Neural cell (in vitro differentiated cells): ENCODE data around the gene OTOR. TPM values are rescaled to one million over a fixed set of nuclear protein-coding genes. Genes with fewer than 3 reads are reported as not detected.

Experiments used
- H2AFZ ChIP-seq: fragments of 200-600, 300-800 bp; sonication (generic), shearing (Covaris generic); 2 replicates; pipeline ENCODE4 v1.6.0; 2014; ENCODE audit warnings: low read depth, mild to moderate bottlenecking, antibody characterized with exemption, low read length, moderate library complexity
- H3F3A ChIP-seq: fragments of 200-600 bp; shearing (Covaris generic); 2 replicates; pipeline ENCODE4 v1.6.1; 2016; ENCODE audit warnings: mild to moderate bottlenecking, moderate library complexity, mixed read lengths, antibody characterized with exemption, low read length; ENCODE audit not compliant: insufficient read depth, poor library complexity, severe bottlenecking
- H3K27ac ChIP-seq: fragments of 200-600, 300-800 bp; sonication (generic), shearing (Covaris generic); 2 replicates; pipeline ENCODE4 v1.5.1; 2014; ENCODE audit warnings: mild to moderate bottlenecking, low read length, moderate library complexity
- H3K27me3 ChIP-seq: fragments of 300-800, 200-600 bp; sonication (generic), shearing (Covaris generic); 2 replicates; pipeline ENCODE4 v1.6.0; 2014; ENCODE audit warnings: mild to moderate bottlenecking, low read depth, low read length, moderate library complexity; ENCODE audit not compliant: insufficient read depth
- H3K36me3 ChIP-seq: fragments of 300-800, 200-600 bp; sonication (generic), shearing (Covaris generic); 2 replicates; pipeline ENCODE4 v1.5.1; 2014; ENCODE audit warnings: mild to moderate bottlenecking, antibody characterized with exemption, low read length, moderate library complexity; ENCODE audit not compliant: insufficient read depth
- H3K4me2 ChIP-seq: fragments of 300-800, 200-600 bp; sonication (generic), shearing (Covaris generic); 2 replicates; pipeline ENCODE4 v1.6.0; 2014; ENCODE audit warnings: mild to moderate bottlenecking, low read length
- H3K4me3 ChIP-seq: fragments of 300-800, 200-600 bp; sonication (generic), shearing (Covaris generic); 2 replicates; pipeline ENCODE4 v1.5.1; 2014; ENCODE audit warnings: mild to moderate bottlenecking, low read length, moderate library complexity
- H3K79me2 ChIP-seq: fragments of 200-600 bp; shearing (Covaris generic); replicated peaks from 2 replicates; pipeline ENCODE4 v1.6.0; 2014; ENCODE audit warnings: mild to moderate bottlenecking, low read length, moderate library complexity; ENCODE audit not compliant: insufficient read depth
- H3K9ac ChIP-seq: fragments of 300-800, 200-600 bp; sonication (generic), shearing (Covaris generic); 2 replicates; pipeline ENCODE4 v1.6.1; 2016; ENCODE audit warnings: mild to moderate bottlenecking, low read length, mixed read lengths
- H3K9me2 ChIP-seq: fragments of 200-600 bp; shearing (Covaris generic); 2 replicates; pipeline ENCODE4 v1.6.1; 2016; ENCODE audit warnings: mild to moderate bottlenecking, low read length, mixed read lengths; ENCODE audit not compliant: insufficient read depth
- H3K9me3 ChIP-seq: fragments of 200-600, 300-800 bp; sonication (generic), shearing (Covaris generic); 2 replicates; pipeline ENCODE4 v1.6.1; 2016; ENCODE audit warnings: mild to moderate bottlenecking, mixed run types, low read length, moderate library complexity, mixed read lengths
- H4K20me1 ChIP-seq: fragments of 200-600 bp; shearing (Covaris generic); 2 replicates; pipeline ENCODE4 v1.6.1; 2016; ENCODE audit warnings: mild to moderate bottlenecking, mixed run types; ENCODE audit not compliant: insufficient read depth
- CTCF ChIP-seq: fragments of 450-650 bp; IDR thresholded peaks from 2 replicates; pipeline ENCODE4 v1.5.1; 2014; ENCODE audit warnings: antibody characterized with exemption, mild to moderate bottlenecking, moderate library complexity; ENCODE audit not compliant: poor library complexity, severe bottlenecking
- EP300 ChIP-seq: fragments of 450-650 bp; conservative IDR thresholded peaks from 2 replicates; pipeline ENCODE4 v1.6.1; 2014; ENCODE audit warnings: antibody characterized with exemption, mild to moderate bottlenecking, moderate library complexity; ENCODE audit not compliant: poor library complexity, severe bottlenecking
- EZH2 ChIP-seq: fragments of 200-600, 300-800 bp; shearing (Covaris generic), sonication (generic); IDR thresholded peaks from 2 replicates; pipeline ENCODE4 v1.6.1; 2014; ENCODE audit warnings: antibody characterized with exemption, low read length, borderline replicate concordance, mild to moderate bottlenecking; ENCODE audit not compliant: insufficient read depth, poor library complexity, severe bottlenecking
- RAD21 ChIP-seq: fragments of 450-650 bp; conservative IDR thresholded peaks from 2 replicates; pipeline ENCODE4 v1.6.1; 2014; ENCODE audit warnings: antibody characterized with exemption, mild to moderate bottlenecking, moderate library complexity
- REST ChIP-seq: IDR thresholded peaks from 2 replicates; pipeline ENCODE4 v1.6.1; 2012; ENCODE audit warnings: borderline replicate concordance
- SMC3 ChIP-seq: fragments of 450-650 bp; conservative IDR thresholded peaks from 2 replicates; pipeline ENCODE4 v1.6.1; 2014; ENCODE audit warnings: antibody characterized with exemption, mild to moderate bottlenecking, moderate library complexity; ENCODE audit not compliant: poor library complexity
- TAF1 ChIP-seq: IDR thresholded peaks from 2 replicates; pipeline ENCODE4 v1.6.1; 2012; ENCODE audit warnings: low read depth
- polyA minus RNA-seq: library from RNA; depleted of rRNA, polyadenylated mRNA; stranded (reverse); fragments of >200 nt; gene quantifications from 2 replicates; pipeline ENCODE4 v1.2.3, GENCODE V29; 2014
- polyA plus RNA-seq: library from polyadenylated mRNA; depleted of rRNA; stranded (reverse); fragments of >200 nt; gene quantifications from 2 replicates; pipeline ENCODE4 v1.2.3, GENCODE V29; 2014

The OTOR gene
- polyA plus RNA-seq = not detected in 2 replicates
- not detected in 2 replicates for polyA minus RNA-seq

- Histone ChIP-seq H3K4me3 (no peak within 1 kb of the TSS), H3K27me3 (no peaks in the 10 kb centered on the region), H3K36me3 (no peaks in the 10 kb centered on the region), H3K9ac (no peak within 1 kb of the TSS), H3K27ac (no peak within 1 kb of the TSS), H2AFZ (no peak within 1 kb of the TSS), H3K4me2 (no peak within 1 kb of the TSS), H3K9me3 (no peaks in the 10 kb centered on the region), H3F3A (no peaks in the 10 kb centered on the region), H3K79me2 (no peaks in the 10 kb centered on the region), H4K20me1 (no peaks in the 10 kb centered on the region), H3K9me2 (no peaks in the 10 kb centered on the region)
- TF ChIP-seq SMC3 (no peak), REST (no peak), EP300 (no peak), EZH2 (no peak), CTCF (no peak), TAF1 (no peak), RAD21 (no peak)
Measured at GRCh38 chr20:16748308-16748900, at the start of gene OTOR. Gene OTOR (plus strand): TSS chr20:16748358. CDS start chr20:16748402, 44 bp downstream.

GRCh38 chr20:16699293-16699692 is 48.9 kb upstream of the OTOR start:
- Histone ChIP-seq H4K20me1 (no peaks in the 10 kb centered on the region), H3K27ac (no peak overlapping the region), H3K4me2 (no peak overlapping the region), H3K9ac (no peak overlapping the region), H3K9me3 (no peaks in the 10 kb centered on the region), H2AFZ (no peak overlapping the region), H3K9me2 (no peaks in the 10 kb centered on the region), H3F3A (no peaks in the 10 kb centered on the region), H3K27me3 (no peaks in the 10 kb centered on the region), H3K79me2 (no peaks in the 10 kb centered on the region), H3K36me3 (no peaks in the 10 kb centered on the region), H3K4me3 (no peak overlapping the region)
- TF ChIP-seq SMC3 (peak; percentile 44), CTCF (peak; percentile 36), EZH2 (no peak), RAD21 (peak; percentile 43)
